GM19467 (cell line): ENCODE results near the gene TBC1D4.
"Not testable (repeated sequence)": the region's sequence is repeated elsewhere in the genome, so short reads cannot be mapped to it uniquely, and the experiment has no call there.

Source experiments
- ATAC-seq: cut with Tn5 transposase; IDR thresholded peaks from one replicate; pipeline ENCODE4 v1.9.1; 2021; ENCODE audit warnings: mild to moderate bottlenecking, moderate library complexity; ENCODE audit not compliant: unreplicated experiment

Gene TBC1D4

DNA sequence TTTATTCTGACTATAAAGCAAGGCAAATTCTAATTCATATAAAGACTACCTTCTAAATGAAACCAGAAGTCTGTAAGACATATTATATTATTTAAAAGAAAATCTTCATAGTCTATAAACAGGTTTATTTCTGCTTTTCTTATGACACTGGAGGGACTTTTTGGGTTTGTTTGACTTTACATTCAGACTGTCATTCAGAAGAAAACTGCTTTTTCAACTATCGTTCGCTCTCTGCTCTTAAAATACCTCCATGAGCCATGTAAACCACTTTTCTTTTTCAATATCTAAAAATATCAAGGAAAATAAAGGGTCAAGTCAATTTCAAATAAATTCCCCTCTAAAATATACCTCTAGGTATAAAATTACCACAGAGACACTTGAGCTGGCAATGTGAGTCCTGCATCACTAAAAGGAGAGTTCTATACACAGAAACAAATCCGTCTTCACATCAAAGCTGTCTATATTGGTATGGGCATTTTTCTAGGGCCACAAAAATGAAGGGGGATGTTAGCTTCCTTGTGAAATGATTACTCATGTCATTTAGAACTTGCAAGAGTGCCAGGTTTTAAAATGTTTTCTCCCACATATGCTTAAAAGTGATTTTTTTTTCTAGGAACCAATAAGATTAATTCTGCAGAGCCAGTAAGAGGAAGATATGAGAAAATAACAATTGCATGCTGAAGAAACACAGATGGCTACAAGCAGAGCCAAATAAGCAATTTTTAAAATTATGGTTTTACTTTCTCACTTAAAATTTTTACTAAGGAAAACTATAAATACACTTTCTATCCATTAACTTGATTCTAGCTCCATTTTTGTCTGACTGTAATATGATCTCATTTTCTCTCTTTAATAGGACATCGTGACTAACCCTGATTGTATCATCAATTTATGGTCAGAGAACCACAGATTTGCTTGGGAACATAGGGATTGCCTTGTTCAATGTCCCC lies 181.8 kb downstream of the TBC1D4 start:
- ATAC-seq, result no peak

DNA sequence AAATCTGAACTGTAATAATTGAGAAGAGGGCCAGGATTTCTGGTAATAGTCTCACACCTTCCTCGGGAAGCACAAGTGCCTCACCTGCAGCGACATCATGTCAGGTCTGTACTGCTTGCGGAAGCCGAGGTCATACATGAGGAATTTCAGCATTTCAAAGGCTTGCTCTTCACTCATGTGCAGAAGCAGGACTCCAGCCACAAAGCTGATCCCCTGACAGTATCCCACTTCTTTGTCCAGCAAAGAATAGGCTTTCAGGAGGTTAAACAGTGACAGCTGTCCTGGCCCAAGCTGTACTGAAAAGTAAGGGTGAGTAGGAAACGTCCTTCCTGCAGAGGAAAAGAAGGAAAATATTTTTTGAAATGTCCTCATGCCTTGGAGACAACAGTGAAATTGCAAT lies 182.7 kb downstream of the TBC1D4 start:
- no peak for ATAC-seq

DNA sequence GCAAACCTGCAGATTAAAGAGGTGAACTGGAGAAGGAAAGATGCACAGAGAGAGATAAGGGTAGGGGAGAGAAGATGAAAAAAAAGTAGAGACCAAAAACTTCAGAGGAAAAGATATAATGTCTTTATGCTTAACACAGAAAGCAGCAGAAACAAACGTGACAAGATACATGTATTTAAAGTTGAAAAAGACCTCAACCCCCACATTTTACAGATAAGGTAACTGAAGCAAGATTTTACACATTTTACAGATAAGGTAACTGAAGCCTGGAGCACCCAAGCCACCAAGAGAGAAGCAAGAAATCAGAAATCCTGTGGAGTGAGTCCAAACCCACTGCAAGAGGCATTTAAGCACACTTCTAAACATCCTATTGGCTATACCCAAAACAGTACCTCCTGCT lies 185.3 kb downstream of the TBC1D4 start:
- ATAC-seq, result no peak

DNA sequence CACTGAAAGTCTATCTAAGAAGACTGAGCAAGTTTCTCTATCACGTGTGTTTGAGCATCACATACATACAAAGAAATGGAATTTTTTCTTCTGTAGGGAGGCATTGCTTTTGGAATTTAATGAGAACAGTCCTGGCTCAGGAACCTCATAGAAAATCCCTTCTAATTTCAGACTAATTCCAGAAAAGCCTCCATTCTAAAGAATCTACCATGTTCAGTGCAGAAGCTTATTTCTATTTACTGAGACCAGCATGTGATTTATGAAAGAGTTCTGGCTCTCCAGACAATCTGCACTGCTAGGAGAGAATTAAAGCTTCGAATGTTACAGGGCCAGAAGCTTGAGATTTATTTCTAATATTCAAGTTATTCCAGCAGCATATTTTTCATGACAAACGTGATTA lies 186.8 kb downstream of the TBC1D4 start:
- ATAC-seq, result no peak

DNA sequence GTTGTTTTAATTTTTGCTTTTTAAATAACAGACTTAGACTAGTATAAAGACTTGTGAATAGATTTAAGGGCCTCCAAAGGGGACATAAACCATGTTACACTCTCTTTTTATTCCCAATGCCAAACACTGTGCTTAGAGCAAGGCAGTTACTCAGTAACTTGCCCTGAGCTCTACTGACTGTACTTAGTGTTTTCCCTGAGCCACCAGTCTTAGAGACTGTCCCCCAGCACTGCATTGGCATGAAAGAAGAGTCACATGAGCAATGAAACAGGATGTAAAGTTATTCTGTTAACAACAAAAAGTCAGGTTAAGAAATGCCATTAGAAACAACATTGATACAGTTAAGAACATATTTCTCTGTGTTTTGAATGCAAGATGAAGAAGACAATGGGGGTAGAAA lies 187.9 kb downstream of the TBC1D4 start:
- ATAC-seq, result no peak

DNA sequence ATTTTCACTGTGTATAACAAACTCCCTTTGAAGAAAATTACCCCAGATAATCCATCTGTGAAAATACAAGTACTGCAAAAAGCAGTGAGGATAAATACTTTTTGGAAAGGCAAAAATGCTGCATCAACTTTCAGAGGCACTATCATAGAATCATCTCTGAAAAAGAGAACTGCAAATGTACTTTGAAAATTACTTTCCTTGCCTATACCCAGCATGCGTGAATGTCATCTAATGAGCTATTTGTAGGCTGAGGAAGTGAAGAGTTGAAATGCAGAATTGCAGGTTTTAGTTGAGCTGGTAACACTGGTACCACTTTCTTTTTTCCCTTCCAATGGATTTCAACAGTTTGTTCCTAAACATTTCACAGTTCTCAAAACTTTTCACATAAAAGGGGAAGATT lies 196.7 kb downstream of the TBC1D4 start:
- no peak for ATAC-seq

DNA sequence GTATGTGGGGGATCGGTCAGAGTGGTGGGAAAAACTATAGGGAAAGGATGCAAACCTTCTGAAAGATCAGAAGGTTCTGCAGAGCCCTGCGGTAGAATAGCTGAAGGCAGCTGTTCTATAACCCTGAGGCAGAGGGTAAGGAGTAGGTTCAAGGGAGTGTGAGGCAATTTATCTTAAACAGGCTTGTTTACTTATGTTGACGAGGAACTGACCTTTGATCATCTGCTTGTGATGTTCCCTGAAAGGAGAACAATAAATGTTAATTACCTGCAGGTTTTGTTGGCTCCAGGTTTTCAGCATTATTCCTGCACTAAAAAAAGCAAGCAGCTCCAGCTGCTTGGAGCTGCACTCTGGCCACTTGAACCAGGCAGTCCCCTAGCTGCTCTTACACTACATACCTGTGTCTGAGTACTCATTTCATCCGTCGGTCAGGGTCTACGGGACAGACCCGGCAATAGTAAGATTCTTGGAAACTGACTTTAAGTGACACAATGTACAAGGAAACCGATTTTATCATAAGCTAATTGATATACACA lies 202.1 kb downstream of the TBC1D4 start:
- ATAC-seq, result no peak

DNA sequence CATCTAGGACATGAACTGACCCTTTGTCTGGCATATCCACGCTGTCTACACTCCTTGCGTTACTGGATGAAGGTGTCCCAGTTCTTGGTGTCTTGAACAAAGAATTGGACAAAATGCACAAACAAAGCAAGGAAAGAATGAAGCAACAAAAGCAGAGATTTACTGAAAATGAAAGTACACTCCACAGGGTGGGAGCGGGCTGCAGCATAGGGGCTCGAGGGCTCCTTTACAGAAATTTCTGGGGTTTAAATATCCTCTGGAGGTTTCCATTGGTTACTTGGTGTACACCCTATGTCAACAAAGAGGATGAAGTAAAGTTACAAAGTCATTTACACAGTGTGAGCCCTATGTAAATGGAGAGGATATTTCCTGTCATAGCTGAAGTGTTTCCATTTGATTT lies 208.3 kb downstream of the TBC1D4 start:
- ATAC-seq, result not testable (repeated sequence)

DNA sequence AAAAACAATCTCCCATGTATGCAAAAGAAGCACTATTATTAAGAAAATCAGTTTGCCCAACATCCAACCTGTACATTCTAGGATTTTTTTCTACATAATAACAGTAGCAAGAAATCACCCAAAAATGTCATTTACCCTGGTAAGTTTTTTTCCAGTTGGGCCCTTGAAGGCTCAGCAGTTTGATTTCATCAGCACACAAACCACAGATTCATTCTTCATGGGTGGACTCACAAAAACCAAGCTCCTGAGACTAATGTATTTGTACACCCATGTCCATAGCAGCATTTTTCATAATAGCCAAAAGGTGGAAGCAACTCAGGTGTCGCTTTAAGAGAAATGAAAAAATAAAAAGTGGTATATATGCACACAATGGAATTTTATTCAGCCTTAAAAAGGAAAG lies 210.1 kb downstream of the TBC1D4 start:
- ATAC-seq, result no peak

DNA sequence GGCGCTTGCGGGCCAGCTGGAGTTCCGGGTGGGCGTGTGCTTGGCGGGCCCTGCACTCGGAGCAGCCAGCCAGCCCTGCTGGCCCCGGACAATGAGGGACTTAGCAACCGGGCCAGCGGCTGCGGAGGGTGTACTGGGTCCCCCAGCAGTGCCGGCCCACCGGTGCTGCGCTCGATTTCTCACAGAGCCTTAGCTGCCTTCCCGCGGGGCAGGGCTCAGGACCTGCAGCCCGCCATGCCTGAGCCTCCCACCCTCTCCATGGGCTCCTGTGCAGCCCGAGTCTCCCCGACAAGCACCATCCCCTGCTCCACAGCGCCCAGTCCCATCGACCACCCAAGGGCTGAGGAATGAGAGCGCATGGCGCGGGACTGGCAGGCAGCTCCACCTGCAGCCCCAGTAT lies 213.5 kb downstream of the TBC1D4 start:
- not testable (repeated sequence) for ATAC-seq

DNA sequence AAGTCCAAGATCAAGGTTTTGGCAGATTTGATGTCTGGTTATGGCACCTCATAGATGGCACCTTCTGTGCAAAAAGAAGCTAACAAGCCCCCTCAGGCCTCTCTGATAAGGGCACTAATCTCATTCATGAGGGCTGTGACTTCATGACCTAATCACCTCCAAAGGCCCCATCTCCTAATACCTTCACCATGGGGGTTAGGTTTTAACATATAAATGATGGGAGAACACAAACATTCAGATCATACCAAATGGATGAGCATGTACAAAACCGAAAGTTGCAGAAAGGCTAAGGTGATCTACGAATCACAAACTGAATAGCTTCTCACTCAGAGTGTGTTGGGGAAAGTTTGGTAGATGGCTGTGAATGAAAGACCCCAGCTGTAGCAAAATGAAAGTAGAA lies 217.4 kb downstream of the TBC1D4 start:
- ATAC-seq, result no peak

DNA sequence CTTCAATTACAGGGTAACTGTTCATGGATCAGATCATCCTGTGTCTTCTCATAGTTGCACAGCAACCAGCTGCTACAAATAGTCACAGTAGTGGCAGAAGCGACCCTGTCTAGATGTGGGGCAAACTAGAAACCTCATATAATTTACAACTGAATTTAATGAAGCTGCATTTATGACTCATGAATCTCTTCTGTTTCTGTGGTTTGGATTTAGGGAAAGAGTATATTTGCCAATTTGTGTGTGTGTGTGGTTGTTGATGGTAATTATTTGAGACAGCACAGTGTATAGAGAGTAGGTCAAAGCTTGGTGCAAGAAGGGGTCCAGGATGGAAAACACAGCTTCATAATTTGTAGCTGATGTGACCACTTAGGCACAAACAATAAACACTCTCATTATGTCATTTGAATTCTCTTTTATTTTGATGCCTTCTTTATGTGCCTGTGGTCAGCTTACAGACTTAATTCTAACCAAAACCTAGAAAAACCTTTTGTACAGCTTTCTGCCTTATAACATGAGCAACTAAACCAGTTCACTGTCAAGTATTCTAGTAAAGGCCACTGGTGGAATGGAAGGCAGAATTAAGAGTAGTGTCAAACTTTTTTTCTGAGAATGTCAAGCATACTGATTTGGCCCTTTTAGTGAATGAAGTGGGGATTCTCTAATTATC lies 218.1 kb downstream of the TBC1D4 start:
- no peak for ATAC-seq

DNA sequence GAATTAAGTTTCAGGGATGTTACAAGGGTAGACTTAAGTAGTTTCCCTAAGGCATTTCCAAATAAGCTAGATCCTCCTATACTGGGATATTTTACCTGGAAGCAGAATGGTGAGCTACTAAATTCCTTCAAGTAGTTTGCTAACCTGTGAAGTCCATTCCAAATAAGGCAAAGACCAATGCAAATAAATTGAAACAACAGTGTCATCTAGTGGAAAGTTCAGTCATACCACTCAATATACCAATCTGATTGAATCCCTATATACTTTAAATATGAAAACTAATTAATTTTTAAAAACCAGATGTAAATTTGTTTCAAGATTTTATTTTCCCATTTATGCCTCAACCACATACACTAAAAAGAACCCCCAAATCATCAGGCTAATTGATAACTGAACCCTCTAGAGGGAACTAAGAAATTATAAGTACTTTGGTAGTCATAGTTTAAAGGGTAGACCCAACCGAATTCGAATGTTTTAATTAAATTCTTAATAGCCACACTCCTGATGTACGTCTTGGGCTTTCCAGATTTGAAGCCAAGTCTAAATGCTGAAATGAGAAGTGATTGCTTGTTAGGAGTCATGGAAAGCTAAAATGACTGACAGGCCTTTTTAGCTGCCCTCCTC lies 223.7 kb downstream of the TBC1D4 start:
- no peak for ATAC-seq

DNA sequence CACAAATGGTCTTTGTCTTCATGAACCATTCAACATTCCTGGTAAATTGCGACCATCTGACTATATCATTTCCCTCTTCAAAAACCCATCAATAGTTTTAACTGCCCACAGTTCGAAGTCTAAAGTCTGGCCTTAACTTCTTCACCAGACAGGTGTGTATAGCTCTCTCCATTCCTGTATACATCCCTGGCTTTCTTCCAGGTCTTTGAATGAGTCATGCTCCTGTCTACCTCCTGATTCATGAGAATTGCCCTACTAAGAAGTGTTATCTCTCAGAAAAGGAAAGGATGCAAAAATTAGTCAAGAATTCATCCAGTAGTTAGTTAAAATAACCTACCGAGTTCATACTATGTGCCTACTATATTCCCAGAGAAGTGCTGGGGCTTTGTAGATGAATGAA lies 225.0 kb downstream of the TBC1D4 start:
- no peak for ATAC-seq

DNA sequence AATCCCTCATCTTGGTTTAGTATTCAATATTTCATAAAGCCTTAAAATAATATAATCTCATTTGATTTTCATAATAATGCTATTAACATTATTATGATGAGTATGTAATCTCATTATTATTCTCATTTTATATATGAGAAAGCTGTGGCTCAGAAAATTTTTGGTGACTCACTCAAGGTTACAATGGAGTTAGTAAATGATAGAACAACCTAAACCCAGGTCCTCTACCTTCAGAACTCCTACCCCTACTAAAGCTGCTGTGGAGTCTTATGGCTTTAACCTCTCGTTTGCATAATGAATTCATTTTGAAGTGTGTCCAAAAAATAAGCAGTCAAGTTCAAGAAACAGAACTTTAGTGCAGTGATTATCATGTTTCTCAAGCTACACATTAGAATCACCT lies 226.3 kb downstream of the TBC1D4 start:
- no peak for ATAC-seq

DNA sequence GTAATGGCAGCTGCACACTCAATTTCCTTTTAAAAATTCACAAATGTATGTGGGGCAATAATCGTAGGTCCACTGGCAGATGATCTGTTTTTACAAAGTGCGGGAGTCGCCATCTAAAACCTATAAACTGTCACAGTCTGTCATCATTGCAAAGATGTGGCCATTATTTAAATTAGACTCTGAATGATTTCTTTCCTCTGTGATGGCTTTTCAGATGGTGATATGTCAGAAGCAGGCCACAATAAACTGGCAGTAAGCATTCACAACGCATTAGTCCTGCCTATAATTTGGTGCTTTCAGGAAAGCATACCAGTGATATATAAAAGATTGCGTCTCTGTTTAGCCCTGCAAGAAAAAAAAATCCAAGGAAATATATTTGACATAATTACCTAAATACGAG lies 226.8 kb downstream of the TBC1D4 start:
- ATAC-seq, result no peak

DNA sequence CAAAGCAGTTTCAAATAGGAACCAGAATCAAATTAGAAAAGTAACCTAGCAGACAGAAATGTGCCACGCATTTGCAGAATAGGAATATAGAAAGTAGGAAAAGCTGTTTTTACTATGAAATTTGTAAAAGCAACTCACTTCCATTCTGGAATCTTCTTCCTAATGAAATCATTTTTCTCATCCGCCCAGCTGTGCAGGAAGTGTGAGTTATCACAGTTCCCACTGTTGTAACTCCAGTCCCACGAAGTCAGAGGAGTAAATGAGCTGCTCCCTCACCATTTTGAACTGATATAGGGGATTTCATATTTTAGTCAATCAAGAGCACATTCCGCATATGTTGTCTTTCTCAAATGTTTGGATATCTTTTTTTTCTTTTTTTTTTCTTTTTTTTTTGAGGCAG lies 230.8 kb downstream of the TBC1D4 start:
- no peak for ATAC-seq

DNA sequence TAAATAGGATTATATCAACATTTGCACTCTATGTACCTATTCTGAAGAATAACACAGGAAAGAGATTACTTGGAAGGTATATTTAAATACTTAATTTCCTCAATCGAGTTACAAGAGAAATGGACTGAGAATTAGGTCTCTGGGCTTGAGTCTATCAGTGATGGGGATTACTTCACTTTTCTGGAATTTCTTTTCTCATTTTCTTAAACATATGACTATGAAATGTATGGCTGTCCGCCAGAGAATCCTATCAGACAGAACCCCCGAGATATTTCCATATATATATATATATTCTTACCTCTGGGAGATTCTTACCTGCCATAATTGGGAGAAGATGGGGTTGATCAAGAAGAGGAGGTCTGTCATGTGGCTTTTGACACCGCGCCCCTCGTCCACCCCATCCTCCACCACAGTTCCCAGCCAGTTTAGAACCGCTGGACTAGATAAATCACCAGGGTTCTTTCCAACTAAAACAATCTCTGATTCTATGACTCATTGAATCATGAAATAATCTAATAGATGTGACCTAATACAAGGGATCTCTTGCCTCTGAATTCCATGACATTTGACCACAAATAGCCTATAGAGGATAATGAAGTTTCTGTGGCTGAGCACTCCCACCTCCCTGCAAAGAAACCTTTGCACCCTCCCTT lies 231.3 kb downstream of the TBC1D4 start:
- ATAC-seq, result no peak

DNA sequence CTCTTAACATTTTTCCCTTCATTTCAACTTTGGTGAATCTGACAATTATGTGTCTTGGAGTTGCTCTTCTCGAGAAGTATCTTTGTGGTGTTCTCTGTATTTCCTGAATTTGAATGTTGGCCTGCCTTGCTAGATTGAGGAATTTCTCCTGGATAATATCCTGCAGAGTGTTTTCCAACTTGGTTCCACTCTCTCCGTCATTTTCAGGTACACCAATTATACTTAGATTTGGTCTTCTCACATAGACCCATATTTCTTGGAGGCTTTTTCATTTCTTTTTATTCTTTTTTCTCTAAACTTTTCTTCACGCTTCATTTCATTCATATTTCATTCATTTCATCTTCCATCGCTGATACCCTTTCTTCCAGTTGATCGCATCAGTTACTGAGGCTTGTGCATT lies 236.4 kb downstream of the TBC1D4 start:
- ATAC-seq, result not testable (repeated sequence)

DNA sequence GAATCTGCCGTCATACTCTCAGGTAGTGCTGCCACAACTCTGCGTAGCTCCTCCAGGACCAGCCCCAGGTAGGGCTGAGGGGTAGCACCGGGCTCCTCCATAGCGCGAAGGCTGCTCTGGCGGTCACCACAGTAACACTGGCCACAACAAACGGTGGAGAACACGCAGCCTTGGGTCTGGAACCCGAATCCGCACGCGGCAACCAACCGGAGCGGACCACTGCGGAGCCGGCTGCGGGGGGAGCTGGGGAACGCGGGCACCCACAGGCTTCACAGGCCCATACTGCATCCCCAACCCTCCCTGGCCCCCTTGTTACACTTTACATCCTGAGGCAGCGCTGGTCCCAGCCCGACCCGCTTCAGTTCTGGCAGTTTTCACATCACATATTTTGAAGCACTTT lies 241.7 kb downstream of the TBC1D4 start:
- not testable (repeated sequence) for ATAC-seq

DNA sequence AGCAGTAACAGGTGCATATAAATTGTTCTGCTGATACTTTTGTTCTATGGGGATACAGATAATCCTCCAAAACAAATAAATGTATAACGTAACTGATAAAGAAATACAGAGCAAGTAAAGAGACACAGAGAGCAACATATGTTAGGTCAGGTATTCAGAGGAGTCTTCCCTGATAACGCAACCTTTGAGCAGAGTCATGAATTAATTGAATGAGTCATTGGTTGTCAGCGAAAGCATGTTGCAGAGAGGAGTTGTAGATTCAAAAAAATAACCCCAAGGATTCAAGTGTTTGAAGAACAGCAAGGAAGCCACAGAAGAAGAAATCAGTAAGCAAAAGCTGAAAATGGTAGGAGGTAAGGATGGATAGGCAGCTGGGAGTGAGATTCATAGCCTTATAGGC lies 245.2 kb downstream of the TBC1D4 start:
- no peak for ATAC-seq
